NCI-H510A (cell line): ENCODE data around the gene NRM.
"Not testable (repeated sequence)": the region's sequence is repeated elsewhere in the genome, so short reads cannot be mapped to it uniquely, and the experiment has no call there.

Source experiments
- DNase-seq: peaks from one replicate; lab custom pipeline; 2025; lab: John Stamatoyannopoulos, UW

Gene NRM

DNA sequence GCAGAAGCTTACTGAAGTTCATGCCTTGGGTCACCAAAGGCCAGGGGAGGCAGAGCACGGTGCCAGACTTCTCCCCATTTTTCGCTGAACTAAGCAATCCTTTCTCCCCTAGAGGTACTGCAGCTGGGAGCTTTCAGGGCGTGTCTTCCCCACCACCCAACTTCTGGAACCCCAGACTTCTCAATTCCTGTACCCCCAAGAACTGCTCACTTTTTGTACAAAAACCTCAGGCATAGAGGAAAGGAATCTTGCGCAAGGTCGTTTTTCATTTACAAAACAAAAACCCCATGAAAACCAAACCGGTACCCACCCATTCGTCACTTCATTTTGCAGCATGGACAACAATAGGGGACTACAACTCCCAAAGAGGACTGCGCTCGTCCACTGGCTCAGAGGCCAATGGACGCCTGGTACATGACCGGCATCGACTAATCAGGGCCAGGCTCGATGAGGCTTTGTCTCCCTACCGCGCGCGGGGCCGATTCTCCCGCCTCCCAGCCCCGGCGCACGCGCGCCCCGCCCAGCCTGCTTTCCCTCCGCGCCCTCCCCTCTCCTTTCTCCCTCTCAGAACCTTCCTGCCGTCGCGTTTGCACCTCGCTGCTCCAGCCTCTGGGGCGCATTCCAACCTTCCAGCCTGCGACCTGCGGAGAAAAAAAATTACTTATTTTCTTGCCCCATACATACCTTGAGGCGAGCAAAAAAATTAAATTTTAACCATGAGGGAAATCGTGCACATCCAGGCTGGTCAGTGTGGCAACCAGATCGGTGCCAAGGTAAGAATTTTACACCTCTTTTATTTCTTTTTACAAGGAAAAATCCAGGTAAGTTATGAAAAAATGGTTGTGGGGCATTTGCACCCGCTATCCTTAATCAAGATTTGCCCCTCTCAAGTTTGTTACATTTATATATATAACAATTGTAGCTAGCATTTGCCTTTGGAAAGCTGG, 29.3 kb upstream of the NRM start, which contains the start of gene TUBB:
Gene TUBB, plus strand, starts transcription at position 562 of the 947 bp plus-strand sequence. Its CDS starts 155 bp downstream, at position 717.
- peak; percentile 94 for DNase-seq

DNA sequence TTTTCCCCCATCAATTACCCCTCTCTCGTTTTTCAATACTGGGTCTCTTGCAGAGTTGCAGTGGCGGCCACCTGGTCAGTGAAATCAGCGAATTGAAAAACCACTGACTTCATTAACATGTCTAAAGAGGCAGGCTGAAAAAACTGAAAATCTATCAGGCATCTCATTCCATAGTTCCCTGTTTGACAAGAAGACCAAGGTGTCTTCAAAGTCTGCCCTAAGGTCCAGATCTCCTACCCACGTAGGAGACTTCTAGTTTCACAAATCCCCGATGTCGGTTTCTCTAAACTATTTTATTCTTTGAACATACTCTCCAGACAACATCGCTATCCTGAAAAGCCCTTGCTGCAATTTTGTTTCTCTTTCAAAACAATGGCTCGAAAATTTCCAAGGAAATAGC, 28.6 kb upstream of the NRM start:
- no peak for DNase-seq

DNA sequence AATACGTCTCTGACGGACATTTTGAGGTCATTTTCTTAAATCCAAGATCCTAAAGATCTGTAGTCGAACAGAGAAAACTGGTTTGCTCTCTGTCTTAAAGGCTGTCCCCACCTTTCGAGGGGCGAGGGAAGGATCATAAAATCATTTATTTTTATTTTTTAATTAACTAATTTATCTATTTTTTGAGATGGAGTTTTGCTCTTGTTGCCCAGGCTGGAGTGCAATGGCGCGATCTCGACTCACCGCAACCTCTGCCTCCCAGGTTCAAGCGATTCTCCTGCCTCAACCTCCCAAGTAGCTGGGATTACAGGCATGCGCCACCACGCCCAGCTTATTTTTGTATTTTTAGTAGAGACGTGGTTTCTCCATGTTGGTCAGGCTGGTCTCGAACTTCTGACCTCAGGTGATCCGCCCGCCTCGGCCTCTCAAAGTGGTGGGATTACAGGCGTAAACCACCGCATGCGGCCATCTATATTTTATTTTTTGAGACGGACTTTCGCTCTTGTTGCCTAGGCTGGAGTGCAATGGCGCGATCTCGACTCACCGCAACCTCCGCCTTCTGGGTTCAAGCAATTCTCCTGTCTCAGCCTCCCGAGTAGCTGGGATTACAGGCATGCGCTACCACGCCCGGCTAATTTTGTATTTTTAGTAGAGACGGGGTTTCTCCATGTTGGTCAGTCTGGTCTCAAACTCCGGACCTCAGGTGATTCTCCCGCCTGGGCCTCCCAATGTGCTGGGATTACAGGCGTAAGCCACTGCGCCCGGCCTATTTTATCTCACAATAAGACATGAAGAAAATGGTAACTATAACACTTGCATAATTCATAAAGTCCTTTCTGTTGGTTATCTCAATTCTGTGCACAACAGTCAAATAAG, 27.3 kb upstream of the NRM start:
- DNase-seq, result not testable (repeated sequence)

DNA sequence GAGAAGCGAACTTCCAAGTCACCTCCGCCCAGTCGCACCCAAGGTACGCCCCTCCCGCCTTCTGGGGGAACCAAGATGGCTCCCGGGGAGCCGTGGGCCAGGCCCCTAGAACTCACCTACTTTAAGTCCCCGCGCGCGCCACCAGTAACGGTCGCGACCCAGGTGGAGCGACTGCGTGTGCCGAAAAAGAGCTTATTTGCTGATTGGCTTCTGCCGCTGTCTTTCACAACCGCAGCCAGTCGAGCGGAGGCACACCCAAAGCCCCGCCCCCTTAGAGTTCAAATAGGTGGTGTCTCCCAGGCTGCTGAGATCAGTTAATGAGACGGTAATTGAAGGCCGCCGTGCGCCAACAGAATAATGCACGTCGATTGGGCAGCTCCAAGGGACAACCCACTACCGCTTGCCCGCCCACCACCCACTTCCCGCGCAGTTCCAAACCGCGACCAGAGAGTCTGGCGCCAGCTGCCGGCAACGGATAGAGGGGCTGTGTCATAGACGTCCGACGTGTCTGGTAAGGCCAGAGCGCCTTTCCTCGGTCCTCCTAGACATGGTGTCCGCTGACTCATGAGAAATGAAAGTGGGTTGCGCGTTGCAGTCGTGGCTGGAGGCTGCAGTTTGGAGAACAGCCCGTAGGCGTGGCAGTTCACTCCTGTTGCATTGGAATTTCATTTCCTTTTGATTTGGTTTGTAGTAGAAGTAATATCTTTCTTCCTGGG, 26.5 kb upstream of the NRM start, which contains the start of gene MDC1:
Gene MDC1, minus strand, starts transcription at position 153 of the 716 bp plus-strand sequence. CDS start 2,106 bp downstream, outside the sequence.
- peak; percentile 98 for DNase-seq

DNA sequence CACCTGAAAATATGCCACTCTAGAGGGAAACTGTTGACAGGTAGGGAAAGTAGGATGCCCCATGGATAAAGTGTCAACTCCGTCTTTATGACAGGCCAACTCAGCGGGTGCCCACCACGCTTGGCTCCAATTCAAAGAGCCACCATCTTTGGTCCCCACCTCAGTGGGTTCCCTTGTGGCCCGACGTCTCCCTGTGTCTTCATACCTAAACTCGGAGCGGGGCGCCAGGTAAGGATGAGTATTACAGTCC, 26.0 kb upstream of the NRM start:
- no peak for DNase-seq

DNA sequence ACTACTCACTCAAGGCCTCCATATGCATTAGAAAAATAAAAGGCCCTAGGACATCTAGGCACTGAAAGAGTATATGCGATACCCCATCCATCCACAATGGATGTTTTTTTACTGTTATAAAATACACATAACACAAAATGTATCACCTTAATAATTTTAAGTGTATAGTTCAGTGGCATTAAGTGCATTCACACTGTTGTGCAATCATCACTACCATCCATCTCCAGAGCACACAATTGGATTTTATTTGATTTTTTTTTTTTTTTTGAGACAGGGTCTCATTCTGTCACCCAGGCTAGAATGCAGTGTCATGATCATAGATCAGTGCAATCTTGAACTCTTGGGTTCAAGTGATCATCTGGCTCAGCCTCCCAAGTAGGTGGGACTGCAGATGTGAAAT, 23.5 kb upstream of the NRM start:
- no peak for DNase-seq

DNA sequence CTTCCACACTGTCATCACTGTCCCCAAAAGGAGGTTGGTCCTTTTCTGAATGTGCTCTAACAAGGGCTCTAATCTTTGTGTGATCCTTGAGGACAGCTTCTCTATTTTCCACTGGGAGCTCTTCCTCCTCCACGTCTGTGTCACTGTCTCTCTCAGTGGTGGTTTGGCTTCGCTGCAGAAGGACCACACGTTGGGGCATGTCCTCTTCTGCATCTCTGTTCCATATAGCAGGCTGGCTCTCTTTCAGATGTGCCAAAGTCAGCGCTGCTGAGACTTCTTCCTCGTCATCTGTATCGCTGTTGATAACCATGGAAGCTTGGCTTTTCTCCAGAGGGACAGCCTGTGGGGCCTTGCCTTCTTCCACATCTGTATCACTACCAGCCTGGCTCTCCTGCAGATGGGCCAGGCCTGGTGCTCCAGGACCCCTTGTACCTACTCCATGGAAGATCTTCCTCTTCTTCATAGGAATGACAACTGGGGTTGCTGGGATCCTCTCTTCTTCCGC, 21.7 kb upstream of the NRM start:
- DNase-seq, result no peak

DNA sequence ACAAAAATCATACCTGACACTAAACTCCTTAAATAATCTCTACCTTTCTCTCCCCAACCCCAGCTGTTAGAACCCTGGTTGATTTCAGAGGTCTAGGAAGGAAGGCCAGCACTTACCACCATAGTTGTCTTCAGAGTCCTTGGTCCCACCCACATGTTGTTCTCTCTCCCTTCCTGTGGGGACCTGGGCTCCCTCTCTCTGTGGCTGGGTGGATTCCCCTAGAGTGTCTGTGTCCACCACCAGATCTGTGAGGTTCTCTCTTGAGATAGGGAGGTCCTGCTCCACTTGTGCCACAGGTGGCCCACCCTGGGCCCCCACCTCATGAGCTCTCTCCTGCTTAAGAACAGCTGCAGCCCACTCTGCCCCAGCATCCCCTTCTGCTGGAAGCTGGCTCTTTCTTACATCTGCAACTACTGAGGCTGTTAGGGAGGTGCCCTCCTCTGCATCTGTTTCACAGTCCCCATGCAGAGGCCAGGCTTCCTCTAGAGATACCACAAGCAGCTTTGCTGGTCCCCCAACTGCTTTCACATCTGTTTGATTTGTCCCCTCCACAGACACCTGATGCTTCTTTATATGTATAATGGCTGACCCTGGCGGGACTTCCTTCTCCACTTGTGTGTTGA, 21.1 kb upstream of the NRM start:
- DNase-seq, result no peak

DNA sequence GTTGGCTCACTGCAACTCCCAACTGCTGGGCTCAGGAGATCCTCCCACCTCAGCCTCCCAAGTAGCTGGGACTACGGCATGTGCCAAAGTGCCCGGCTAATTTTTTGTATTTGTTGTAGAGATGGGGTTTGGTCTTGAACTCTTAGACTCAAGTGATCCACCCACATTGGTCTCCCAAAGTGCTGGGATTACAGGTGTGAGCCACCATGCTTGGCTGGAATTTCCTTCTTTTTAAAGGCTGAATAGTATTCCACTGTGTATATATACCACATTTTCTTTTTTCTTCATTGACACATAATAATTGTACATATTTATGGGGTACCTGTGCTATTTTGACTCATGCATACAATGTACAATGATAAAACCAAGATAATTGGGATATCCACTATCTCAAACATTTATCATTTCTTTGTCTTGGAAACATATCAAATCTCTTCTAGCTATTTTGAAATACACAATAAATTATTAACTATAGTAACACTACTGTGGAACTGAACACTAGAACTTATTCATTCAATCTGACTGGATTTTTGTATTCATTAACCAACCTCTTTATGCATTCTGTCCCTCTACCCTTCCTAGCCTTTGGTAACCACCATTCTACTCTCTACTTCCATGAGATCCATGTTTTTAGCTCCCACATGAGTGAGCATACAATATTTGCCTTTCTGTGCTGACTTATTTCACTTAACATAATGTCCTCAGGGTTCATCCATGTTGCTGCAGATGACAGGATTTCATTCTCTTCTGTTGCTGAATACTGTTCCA, 18.5 kb upstream of the NRM start:
- no peak for DNase-seq

DNA sequence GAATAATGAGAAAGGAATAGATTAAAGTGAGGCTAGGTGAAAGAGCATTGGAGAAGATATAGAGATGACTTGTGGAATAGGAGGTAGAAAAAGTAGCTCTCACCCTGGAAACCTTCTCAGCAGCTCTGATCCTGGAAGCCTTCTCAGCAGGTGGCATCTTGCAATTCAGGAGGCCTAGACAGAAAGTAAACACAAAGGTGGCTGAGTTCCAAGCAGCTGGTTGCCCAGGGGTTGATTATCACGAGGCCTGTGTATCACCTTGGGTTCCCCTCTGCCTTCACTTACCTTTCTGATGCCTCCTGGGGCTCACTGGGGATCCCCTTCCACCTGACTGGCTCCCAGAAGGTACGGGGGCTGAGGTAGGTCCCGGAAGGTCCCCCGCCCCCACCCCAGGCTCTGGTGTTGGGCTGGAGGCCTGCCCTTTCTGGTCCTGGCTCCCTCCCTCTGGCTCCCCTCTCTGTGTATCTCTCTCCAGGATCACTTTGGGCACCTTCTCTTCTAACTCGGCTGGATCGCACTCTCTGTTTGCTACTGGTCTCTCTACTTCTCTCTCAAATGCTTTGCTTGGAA, 16.6 kb upstream of the NRM start:
- peak; percentile 65 for DNase-seq

DNA sequence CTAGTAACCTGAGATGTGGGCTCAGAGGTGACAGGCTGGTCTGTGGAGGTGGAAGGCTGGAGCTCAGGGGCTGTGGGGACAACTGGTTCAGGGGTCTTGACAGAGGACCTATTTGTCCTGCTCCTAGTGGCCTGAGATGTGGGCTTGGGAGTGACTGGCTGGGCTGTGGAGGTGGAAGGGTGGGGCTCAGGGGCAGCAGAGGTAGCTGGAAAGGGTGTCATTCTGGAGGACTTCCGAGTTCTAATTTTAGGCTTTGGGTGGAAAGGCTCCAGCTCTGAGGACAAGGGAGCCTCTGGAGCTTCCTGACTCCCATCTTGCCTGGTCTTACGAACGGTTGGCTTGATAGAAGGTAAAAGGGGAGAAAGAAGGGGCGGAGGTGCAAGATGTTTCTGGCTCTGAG, 14.8 kb upstream of the NRM start:
- no peak for DNase-seq

DNA sequence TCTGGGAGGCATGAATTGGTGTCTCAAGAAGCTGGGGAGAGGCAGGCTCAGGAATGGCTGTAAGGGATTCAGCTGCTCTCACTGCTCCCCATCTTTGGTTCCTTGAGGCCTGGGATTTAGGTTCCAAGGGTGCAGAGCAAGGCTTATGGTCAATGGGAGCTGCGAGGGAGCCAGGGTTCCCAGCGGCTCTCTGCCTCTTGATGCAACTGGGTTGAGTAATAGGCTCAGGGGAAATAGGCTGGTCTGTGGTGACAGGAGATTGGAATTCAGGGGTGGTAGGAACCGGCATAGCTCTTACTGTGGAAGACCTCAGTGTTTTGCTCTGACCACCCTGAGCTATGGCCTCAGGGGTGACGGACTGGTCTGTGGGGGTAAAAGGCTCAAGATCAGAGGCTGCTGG, 13.0 kb upstream of the NRM start:
- no peak for DNase-seq

DNA sequence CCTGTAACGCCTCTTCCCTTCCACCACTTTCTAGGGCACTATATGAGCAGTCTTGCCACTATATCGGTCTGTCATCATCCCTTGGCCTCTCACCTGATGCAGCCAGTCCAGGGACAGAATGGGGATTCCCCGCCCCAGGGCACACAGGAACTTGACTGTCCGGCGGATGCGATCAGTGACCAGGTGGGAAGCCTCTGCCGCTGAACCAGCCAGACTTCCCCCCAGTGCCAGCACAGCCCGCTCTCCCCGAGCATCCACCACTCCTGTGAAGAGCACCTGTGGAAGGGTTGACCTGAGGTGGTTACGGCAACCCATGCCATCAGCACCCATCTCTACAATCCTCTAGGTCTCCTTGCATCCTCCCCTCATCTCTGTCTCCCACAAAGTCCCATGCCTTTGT, 12.2 kb upstream of the NRM start:
- DNase-seq, result no peak

DNA sequence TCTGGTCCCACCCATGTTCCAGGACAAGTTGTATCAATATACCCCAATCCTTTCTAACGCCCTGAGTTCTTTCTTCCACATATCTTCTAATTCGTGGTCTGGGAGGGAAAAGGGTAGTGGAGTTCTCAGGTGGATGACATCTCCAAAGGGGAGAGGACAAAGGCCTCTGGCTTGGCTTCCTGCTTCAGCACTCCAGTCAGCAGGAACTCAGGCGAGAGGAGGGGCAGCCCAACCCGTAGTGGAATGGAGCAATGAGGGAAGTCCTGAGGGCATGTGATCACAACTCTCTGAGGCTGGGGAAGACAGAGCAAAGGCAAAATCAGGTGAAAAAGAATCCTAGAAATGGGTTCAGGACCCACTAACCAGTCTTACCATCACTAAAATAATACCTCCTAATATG, 9.6 kb upstream of the NRM start:
- DNase-seq, result no peak

DNA sequence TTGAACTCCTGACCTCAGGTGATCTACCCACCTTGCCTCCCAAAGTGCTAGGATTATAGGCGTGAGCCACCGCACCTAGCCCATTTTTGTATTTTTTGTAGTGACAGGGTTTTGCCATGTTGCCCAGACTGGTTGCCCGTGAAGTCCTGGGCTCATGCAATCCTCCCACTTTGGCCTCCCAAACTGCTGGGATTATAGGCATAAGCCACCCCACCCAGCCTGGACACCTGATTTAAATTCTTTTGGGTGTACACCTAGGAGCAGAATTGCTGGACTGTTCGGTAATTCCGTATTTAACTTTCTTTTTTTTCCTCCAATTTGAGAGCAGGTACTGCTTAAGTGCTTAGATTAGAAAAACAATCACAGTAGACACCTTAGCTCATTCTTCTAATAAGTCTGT, 5.6 kb upstream of the NRM start:
- DNase-seq, result no peak

DNA sequence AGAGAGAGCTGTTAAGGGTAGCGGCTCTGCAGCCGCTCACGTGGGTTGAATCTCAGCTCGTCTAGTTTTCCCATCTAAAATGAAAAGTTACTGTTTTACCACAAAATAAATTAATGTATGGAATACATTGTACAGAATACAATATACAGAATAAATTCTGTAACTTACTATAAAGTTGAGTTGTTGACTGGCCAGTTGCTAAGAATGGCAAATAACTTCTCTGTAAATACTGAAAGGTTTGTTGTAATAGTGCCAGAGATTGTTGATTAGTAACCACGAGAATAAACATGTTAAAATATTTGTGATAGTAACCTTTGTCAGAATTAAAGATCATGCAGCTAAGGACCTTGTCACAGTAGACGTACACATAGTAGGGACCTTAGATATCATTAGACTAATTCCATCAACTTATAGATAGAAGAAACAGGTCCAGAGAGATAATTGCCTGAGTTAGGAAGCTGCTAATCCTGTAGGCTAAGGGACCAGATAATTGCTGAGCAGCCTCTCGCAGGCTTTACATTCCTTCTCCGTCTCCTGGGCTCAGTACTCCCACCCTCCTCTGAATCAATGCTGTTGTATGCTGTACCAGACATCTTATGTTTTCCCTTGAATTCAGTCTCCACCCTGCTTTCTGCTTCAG, 544 bp upstream of the NRM start:
- DNase-seq, result no peak

DNA sequence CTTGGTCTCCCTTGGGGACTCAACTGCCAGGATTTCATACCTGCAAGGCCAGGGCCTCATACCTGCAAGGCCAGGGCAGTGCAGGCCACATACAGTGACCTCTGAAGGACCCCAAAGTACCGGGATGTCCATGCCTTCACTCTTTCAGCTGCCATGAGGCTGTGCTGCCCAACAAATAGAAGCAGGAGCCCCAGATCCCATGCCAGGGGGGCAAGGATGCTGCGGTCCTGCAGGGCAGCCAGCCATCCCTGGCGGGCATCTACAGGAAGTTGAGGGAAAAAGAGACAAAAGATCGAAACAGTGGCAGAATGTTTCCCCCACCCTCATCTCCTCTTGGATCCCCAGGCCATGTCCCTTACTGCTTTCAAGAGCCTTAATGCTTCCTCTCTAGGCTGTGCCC, 799 bp downstream of the NRM start:
- DNase-seq, result no peak

DNA sequence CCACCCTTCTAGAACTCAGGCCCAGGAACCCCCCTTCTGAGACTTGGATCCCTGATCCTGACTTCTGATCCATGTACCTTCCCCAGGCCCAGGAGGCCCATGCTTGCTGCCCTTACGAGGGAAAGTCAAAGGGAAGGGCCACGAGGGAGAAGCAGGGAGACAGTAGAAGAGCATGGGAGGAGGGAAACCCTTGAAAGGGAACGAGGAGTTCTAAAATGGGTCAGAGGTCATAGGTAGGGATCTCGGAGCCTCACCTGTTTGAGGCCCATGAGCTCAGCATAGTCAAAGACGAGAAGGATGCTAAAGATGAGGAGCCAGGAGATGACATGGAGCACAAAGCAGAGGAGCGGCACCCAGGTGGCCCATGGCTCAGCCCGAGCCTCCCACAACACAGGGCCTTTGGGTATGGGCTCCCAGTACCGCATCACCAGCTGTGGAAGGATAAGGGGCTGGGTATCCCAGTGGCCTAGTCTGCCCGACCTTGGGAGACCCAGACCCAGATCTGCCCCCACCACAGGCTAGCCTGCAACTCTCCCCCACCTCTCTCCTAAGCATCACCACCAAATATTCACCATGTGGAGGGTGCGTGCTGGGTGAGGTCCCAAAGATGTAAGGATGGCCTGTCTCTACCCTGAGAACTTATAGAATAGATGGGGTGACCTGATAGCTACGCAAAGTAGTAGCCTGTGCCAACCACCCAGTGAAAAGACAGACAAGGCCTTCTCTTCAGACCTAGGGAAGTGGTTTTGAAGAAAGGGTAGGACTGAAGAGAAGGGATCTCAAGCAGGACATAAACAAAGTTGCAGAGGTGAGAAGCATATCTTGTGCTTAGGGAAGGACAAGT, 1.5 kb downstream of the NRM start:
- DNase-seq, result no peak

DNA sequence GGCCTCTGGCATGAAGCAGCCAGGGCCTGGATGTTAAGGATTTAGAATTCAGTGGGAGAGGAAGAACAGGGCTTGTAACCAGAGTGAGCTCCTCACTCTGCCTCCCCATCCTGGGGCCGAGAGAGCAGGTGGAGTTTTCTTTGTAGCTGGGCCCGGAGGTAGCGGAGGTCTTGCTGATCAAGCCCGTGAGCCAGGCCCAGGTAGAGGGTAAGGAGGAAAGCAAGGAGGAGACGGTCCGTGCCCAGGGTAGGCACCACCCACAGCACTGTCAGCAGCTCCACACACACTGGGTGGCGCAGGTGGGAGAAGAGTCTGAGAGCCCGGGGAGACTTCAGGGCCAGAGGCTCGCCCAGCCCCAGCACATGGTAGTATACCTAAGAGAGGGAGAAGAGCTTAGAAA, 2.2 kb downstream of the NRM start:
- DNase-seq, result no peak
